ENCODE data around the gene SLC16A8. TPM values are rescaled to one million over a fixed set of nuclear protein-coding genes. Genes with fewer than 3 reads are reported as not detected.
A peak's percentile ranks its signal among the peaks of the same experiment; 100 is the strongest.

Gene SLC16A8
- total RNA-seq, 2 donors from 2014 or later, result 0.28 TPM; not detected in 1

DNA sequence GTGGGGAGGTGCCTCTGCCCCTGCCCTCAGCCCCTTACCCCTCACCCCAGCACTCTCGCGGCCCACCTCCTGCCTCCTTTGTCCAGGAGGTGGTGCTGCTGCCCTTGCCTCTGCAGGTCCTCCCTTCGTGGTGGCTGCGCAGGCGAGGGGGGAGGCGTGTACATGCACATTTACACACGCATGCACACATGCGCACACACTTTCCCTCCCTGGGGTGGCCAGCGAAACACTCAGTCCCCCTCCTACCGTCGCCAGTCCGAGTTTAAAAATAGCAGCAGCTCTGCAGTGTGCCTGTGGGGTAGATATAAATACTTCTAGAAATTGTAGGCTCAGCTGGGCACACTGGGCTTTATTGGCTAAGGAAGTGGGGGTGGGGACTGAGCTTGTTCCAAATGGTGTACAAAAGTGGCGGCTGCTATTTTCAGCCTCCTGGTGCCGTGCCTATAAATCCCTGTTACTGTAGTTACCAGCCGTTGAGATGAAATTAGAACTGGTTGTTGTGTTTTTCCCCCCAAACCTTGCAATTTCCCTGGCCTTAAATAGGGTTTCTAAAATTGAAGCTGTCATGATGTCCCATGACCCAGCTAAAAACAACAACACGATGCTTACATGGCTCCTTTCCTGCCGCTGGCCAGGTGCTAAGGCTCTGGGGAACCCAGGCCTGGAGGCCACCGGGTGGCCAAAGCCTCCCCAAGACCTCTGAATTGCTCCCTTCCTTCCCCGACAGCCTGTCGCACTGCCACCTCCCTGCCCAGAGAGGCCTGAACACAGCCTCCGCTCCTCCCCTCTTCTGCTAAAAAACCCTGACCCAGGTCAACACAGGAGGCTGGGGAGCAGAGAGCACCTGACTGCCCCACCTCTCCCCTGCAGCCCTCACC is 14.4 kb downstream of the SLC16A8 start:
- H3K27me3 ChIP-seq, result no peaks in the 10 kb centered on the region
- H3K9me3 ChIP-seq, result no peaks in the 10 kb centered on the region
- TF ChIP-seq, protein P1, sequence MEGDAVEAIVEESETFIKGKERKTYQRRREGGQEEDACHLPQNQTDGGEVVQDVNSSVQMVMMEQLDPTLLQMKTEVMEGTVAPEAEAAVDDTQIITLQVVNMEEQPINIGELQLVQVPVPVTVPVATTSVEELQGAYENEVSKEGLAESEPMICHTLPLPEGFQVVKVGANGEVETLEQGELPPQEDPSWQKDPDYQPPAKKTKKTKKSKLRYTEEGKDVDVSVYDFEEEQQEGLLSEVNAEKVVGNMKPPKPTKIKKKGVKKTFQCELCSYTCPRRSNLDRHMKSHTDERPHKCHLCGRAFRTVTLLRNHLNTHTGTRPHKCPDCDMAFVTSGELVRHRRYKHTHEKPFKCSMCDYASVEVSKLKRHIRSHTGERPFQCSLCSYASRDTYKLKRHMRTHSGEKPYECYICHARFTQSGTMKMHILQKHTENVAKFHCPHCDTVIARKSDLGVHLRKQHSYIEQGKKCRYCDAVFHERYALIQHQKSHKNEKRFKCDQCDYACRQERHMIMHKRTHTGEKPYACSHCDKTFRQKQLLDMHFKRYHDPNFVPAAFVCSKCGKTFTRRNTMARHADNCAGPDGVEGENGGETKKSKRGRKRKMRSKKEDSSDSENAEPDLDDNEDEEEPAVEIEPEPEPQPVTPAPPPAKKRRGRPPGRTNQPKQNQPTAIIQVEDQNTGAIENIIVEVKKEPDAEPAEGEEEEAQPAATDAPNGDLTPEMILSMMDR (IDR thresholded peaks at IDR 0.05), result peak; percentile 42 to 79
- peaks cover 0 to 36% of the 10 kb centered on the region in 2 donors for H3K4me1 ChIP-seq
- DNase-seq (ENCODE audit: low spot score), result no peak
- no peak overlapping the region for H3K4me3 ChIP-seq
- H3K27ac ChIP-seq, result peak overlapping the region; percentile 81 to 89
- peaks cover 41% of the 10 kb centered on the region for H3K36me3 ChIP-seq

DNA sequence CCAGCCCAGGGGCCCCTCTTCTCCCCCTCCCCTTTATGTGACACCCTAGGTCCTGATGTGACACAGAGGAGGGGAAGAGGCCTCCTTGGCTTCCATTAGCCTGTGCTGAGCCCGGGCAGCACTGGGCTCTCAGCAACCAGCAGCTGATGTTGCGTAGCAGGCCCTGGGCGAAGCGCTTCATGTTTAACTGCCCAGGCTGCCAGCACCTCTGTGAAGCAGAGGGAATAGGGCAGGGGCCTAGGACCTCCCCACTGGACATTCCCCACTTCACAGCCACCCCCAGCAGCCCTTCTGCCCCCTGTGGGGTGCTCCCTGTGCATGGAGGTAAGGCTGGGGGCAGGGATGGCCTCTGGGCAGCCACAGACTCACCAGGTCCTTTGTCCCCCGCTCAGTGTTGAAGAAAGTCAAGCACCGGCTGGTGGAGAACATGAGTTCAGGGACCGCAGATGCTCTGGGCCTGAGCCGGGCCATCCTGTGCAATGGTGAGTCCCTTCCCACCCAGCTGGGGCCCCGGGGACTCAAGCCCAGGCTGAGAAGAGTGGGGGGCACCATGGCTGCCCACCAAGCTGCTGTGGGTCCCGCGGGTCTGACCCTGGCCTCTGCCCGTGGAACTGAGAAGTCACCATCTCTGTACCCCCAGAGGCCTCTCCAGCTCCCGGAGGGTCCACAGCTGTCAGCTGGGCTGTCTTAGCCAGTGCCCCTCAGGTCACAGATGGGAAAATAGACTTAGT is 15.2 kb downstream of the SLC16A8 start:
- TF ChIP-seq, protein P1 (IDR thresholded peaks at IDR 0.05), result no peak
- Histone ChIP-seq H3K36me3 (peaks cover 39% of the 10 kb centered on the region), H3K9me3 (no peaks in the 10 kb centered on the region), H3K27me3 (no peaks in the 10 kb centered on the region), H3K27ac (peak overlapping the region; percentile 81 to 89), H3K4me1 (peaks cover 0 to 36% of the 10 kb centered on the region in 2 donors), H3K4me3 (no peak overlapping the region)
- no peak for DNase-seq (ENCODE audit: low spot score)

DNA sequence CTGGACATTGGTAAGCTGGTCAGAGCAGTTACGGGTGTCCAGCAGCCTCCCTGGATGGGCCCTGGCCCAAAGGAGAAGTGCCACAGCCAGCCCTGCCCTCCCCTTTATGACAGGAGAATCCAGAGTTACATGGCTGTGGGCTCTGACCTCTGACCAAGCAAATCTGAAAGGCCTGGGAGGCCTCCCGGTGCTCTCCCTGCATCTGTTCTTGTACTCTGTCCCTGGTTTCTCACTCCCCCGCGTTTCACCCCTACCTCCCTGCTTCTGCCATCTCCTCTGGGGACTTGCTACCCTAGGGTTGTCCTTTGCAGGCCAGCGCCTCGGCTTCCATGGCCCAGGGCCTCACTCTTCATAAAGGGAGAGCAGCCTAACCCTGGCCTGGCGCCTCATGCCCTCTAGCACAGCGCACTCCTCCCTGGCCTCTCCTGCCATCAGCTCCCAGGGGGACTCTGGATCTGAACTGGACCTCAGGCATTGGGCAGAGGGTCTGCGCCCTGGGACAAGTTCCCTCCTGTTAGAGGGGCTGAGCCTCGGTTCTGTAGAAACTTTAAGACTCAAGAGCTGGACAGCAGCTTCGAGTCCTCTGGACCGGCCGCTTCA is 16.1 kb downstream of the SLC16A8 start:
- H3K4me3 ChIP-seq, result no peak overlapping the region
- no peaks in the 10 kb centered on the region for H3K27me3 ChIP-seq
- peak overlapping the region; percentile 81 to 89 for H3K27ac ChIP-seq
- TF ChIP-seq, protein P1 (IDR thresholded peaks at IDR 0.05), result no peak
- H3K9me3 ChIP-seq, result no peaks in the 10 kb centered on the region
- no peak for DNase-seq (ENCODE audit: low spot score)
- H3K36me3 ChIP-seq, result peaks cover 31% of the 10 kb centered on the region
- peaks cover 0 to 36% of the 10 kb centered on the region in 2 donors for H3K4me1 ChIP-seq

DNA sequence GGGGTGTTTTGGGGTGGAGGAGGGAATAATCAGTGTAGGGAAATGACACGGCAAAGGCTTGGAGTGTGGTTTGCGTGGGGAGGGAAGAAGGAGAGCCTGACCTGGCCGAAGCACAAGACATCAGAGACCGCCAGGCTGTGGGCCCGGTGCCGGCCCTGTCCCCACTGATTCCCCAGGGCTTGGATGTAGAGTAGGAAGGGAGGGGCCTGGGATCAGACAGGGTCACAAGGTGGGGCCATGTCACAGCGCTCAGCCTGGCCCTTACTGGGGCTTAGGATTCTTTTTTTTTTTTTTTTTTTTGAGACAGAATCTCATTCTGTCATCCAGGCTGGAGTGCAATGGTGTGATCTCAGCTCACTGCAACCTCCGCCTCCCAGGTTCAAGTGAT is 17.0 kb downstream of the SLC16A8 start:
- no peak overlapping the region for H3K4me3 ChIP-seq
- H3K9me3 ChIP-seq, result no peaks in the 10 kb centered on the region
- H3K36me3 ChIP-seq, result peaks cover 26% of the 10 kb centered on the region
- H3K27me3 ChIP-seq, result no peaks in the 10 kb centered on the region
- no peak for DNase-seq (ENCODE audit: low spot score)
- peaks cover 0 to 36% of the 10 kb centered on the region in 2 donors for H3K4me1 ChIP-seq
- TF ChIP-seq, protein P1 (IDR thresholded peaks at IDR 0.05), result no peak
- H3K27ac ChIP-seq, result no peak overlapping the region

DNA sequence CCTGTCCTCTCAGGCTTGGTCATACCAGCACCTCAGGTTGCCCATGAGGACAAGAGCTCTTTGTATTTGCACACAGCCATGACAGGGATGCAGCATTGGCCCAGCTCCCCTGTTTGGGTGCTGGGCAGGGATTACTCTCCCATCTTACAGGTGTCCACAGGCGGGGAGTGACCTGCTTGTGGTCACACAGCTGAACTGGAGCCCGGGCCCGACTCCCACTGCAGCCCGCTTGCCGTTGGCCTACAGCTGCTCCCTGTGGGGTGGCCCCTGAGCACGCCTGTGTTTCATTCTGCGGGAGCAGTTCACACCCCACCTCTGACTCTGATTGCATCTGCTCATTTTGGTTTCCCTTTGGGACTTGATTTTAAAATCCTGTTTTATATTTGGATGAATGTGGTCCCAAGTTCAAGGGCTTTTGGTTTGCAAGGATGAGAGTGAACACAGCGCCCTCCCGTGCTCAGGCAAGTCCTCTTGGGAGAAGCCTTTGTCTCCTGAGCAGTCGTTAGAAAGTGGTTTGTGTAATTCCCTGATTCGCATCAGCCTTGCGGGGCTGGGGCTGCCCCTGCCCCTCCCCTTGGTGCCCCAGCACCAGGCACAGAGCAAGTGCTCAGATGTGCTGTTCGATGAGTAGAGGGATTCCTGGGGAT is 17.5 kb downstream of the SLC16A8 start:
- H3K36me3 ChIP-seq, result peaks cover 26% of the 10 kb centered on the region
- peaks cover 0 to 36% of the 10 kb centered on the region in 2 donors for H3K4me1 ChIP-seq
- no peaks in the 10 kb centered on the region for H3K27me3 ChIP-seq
- DNase-seq (ENCODE audit: low spot score), result no peak
- TF ChIP-seq, protein P1 (IDR thresholded peaks at IDR 0.05), result no peak
- H3K9me3 ChIP-seq, result no peaks in the 10 kb centered on the region
- H3K4me3 ChIP-seq, result no peak overlapping the region
- H3K27ac ChIP-seq, result no peak overlapping the region

All from right atrium auricular region (tissue), 2 donors.